HG03378 (cell line): ENCODE measurements around the gene C2orf42.
"Not testable (repeated sequence)": the region's sequence is repeated elsewhere in the genome, so short reads cannot be mapped to it uniquely, and the experiment has no call there.

Source experiments
- ATAC-seq: cut with Tn5 transposase; IDR thresholded peaks from one replicate; pipeline ENCODE4 v1.9.1; 2021; ENCODE audit warnings: mild to moderate bottlenecking, moderate library complexity; ENCODE audit not compliant: unreplicated experiment

The C2orf42 gene

GRCh38 chr2:70173520-70173919 lies 17.3 kb downstream of the C2orf42 start:
- no peak for ATAC-seq

GRCh38 chr2:70169654-70170245 lies 21.1 kb downstream of the C2orf42 start:
- not testable (repeated sequence) for ATAC-seq

GRCh38 chr2:70161069-70161534 lies 29.7 kb downstream of the C2orf42 start:
- peak; percentile 79 for ATAC-seq

- no peak for ATAC-seq
Measured at GRCh38 chr2:70160545-70160944, 30.3 kb downstream of the C2orf42 start.

- ATAC-seq: not testable (repeated sequence)
Measured at GRCh38 chr2:70149130-70149686, 41.6 kb downstream of the C2orf42 start.

- not testable (repeated sequence) for ATAC-seq
Measured at GRCh38 chr2:70148211-70148760, 42.5 kb downstream of the C2orf42 start.

GRCh38 chr2:70145851-70146739 lies 44.7 kb downstream of the C2orf42 start:
- ATAC-seq: no peak

GRCh38 chr2:70145144-70145490 lies 45.7 kb downstream of the C2orf42 start:
- ATAC-seq: no peak

- no peak for ATAC-seq
Measured at GRCh38 chr2:70144443-70145143, 46.2 kb downstream of the C2orf42 start.

GRCh38 chr2:70143314-70144150 lies 47.3 kb downstream of the C2orf42 start:
- no peak for ATAC-seq

GRCh38 chr2:70142590-70143313 lies 48.1 kb downstream of the C2orf42 start:
- peak; percentile 59 for ATAC-seq

GRCh38 chr2:70141902-70142589 lies 48.8 kb downstream of the C2orf42 start:
- peak; percentile 3 for ATAC-seq

- ATAC-seq: peak; percentile 45
Measured at GRCh38 chr2:70141212-70141901, 49.5 kb downstream of the C2orf42 start.

GRCh38 chr2:70140791-70141211 lies 50.0 kb downstream of the C2orf42 start:
- ATAC-seq: no peak

- not testable (repeated sequence) for ATAC-seq
Measured at GRCh38 chr2:70134323-70134983, 56.4 kb downstream of the C2orf42 start.

GRCh38 chr2:70133491-70134322 lies 57.1 kb downstream of the C2orf42 start:
- no peak for ATAC-seq

GRCh38 chr2:70133127-70133452 lies 57.7 kb downstream of the C2orf42 start:
- ATAC-seq: no peak
